ENCODE measurements around the gene IGF1R. TPM values are rescaled to one million over a fixed set of nuclear protein-coding genes. Genes with fewer than 3 reads are reported as not detected.

The IGF1R gene
- total RNA-seq, 1 experiment from 2014 or later, result 71.3 TPM

DNA sequence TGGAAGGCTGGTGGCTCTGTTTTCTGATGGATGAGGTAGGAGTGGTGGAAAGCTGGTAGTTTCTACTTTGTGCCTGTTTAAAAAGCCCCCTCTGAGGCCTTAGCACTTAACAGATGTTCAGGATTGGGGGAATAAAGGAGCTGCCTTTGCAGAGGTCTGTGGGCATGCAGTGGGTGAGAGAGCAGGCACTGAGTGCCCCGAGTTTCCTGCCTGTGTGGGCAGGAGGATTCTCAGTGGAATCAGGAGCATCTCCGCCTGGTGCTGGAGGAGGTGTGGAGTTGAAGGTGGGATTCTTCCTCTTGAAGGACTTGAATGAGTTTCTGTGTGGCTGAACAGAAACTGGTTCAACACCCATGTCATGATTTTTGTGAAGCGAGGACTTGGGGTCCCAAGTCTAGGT lies 74.3 kb downstream of the IGF1R start:
- Histone ChIP-seq H3K27me3 (ENCODE audit: insufficient read depth, low read depth) (no peaks in the 10 kb centered on the region), H4K20me1 (ENCODE audit: insufficient read depth) (no peaks in the 10 kb centered on the region), H3K27ac (no peak overlapping the region), H3F3A (ENCODE audit: insufficient read depth, low read depth) (peaks cover 18% of the 10 kb centered on the region), H2AFZ (no peak overlapping the region), H3K4me1 (replicated peaks; ENCODE audit: insufficient read depth) (peaks cover 30% of the 10 kb centered on the region), H3K4me2 (no peak overlapping the region), H3K9me2 (ENCODE audit: insufficient read depth) (no peaks in the 10 kb centered on the region), H3K79me2 (ENCODE audit: low read depth) (peaks cover 90% of the 10 kb centered on the region), H3K9me3 (ENCODE audit: insufficient read depth, low read depth) (no peaks in the 10 kb centered on the region), H3K36me3 (ENCODE audit: low read depth) (no peaks in the 10 kb centered on the region), H3K4me3 (no peak overlapping the region)
- no peak for DNase-seq
- intact Hi-C loops (cut with micrococcal nuclease; ENCODE audit: unreplicated experiment), result no loop called here
- TF ChIP-seq EZH2 (IDR thresholded peaks at IDR 0.05; ENCODE audit: low read depth), result no peak
- TF ChIP-seq, protein P1, sequence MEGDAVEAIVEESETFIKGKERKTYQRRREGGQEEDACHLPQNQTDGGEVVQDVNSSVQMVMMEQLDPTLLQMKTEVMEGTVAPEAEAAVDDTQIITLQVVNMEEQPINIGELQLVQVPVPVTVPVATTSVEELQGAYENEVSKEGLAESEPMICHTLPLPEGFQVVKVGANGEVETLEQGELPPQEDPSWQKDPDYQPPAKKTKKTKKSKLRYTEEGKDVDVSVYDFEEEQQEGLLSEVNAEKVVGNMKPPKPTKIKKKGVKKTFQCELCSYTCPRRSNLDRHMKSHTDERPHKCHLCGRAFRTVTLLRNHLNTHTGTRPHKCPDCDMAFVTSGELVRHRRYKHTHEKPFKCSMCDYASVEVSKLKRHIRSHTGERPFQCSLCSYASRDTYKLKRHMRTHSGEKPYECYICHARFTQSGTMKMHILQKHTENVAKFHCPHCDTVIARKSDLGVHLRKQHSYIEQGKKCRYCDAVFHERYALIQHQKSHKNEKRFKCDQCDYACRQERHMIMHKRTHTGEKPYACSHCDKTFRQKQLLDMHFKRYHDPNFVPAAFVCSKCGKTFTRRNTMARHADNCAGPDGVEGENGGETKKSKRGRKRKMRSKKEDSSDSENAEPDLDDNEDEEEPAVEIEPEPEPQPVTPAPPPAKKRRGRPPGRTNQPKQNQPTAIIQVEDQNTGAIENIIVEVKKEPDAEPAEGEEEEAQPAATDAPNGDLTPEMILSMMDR (conservative IDR thresholded peaks at IDR 0.05), result no peak
- BruUV-seq (replicated peaks), result no TSS peak
- POLR2A ChIA-PET (ENCODE audit: unreplicated experiment), result no interaction called here
- CTCF ChIA-PET, result no interaction called here

DNA sequence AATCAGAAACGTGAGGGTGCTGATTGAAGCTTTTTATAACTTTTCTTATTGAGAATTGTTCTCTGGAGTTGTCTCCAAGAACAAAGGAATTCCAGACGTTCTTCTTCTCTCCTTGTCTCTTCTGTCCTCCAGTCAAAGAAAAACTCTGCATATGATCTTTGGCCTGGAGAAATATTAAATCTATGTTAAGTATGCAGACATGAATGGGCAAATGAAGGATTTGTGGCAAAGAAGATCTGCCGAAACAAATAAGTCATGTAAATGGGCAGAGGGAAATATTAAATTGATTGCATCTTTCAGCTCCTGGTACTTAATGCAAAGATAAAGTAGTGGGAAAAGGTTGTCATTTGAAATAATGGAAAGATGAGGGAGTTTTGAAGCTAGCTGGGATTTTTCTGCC lies 74.9 kb downstream of the IGF1R start:
- Histone ChIP-seq H4K20me1 (ENCODE audit: insufficient read depth) (no peaks in the 10 kb centered on the region), H3K36me3 (ENCODE audit: low read depth) (no peaks in the 10 kb centered on the region), H3K4me3 (no peak overlapping the region), H2AFZ (no peak overlapping the region), H3K4me2 (no peak overlapping the region), H3K27ac (no peak overlapping the region), H3F3A (ENCODE audit: insufficient read depth, low read depth) (peaks cover 22% of the 10 kb centered on the region), H3K9me3 (ENCODE audit: insufficient read depth, low read depth) (no peaks in the 10 kb centered on the region), H3K9me2 (ENCODE audit: insufficient read depth) (no peaks in the 10 kb centered on the region), H3K79me2 (ENCODE audit: low read depth) (peaks cover 88% of the 10 kb centered on the region), H3K4me1 (replicated peaks; ENCODE audit: insufficient read depth) (peaks cover 35% of the 10 kb centered on the region), H3K27me3 (ENCODE audit: insufficient read depth, low read depth) (no peaks in the 10 kb centered on the region)
- BruUV-seq (replicated peaks), result no TSS peak
- intact Hi-C loops (cut with micrococcal nuclease; ENCODE audit: unreplicated experiment), result no loop called here
- ChIA-PET POLR2A (ENCODE audit: unreplicated experiment) (interaction anchor here (0.6 kb wide), 1 partner anchor 60 kb away, joined by 3 read pairs; no protein-coding TSS in a partner anchor), CTCF (no interaction called here)
- no peak for DNase-seq
- no peak for TF ChIP-seq EZH2 (IDR thresholded peaks at IDR 0.05; ENCODE audit: low read depth)
- TF ChIP-seq, protein P1 (conservative IDR thresholded peaks at IDR 0.05), result no peak

DNA sequence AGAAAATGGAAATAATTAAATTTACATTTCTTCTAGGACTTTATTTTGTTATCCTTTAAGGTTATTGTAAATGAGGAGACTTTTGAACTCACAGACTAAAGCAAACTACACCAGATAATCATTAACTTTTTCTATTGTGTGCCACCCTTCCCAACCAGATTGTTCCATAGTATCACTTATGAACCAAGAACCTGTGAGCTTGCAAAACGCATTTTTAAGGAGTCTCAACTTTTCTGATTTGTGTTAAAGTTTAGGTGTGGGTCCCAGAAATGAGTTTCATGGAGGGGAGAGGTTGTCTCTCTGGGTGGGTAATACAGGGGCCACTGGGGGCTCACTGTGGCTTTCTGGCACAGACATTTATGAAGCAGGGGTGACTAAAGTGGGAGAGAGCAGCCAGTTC lies 75.7 kb downstream of the IGF1R start:
- DNase-seq, result no peak
- ChIA-PET CTCF (no interaction called here), POLR2A (ENCODE audit: unreplicated experiment) (interaction anchor here (0.6 kb wide), 2 partner anchors 61 to 388 kb away, joined by 3 to 6 read pairs; no protein-coding TSS in a partner anchor)
- no peaks in the 10 kb centered on the region for H3K36me3 ChIP-seq (ENCODE audit: low read depth)
- peaks cover 88% of the 10 kb centered on the region for H3K79me2 ChIP-seq (ENCODE audit: low read depth)
- no peaks in the 10 kb centered on the region for H4K20me1 ChIP-seq (ENCODE audit: insufficient read depth)
- no TSS peak for BruUV-seq (replicated peaks)
- peaks cover 25% of the 10 kb centered on the region for H3F3A ChIP-seq (ENCODE audit: insufficient read depth, low read depth)
- H3K27me3 ChIP-seq (ENCODE audit: insufficient read depth, low read depth), result no peaks in the 10 kb centered on the region
- H3K27ac ChIP-seq, result no peak overlapping the region
- no peaks in the 10 kb centered on the region for H3K9me2 ChIP-seq (ENCODE audit: insufficient read depth)
- TF ChIP-seq EZH2 (IDR thresholded peaks at IDR 0.05; ENCODE audit: low read depth), result no peak
- TF ChIP-seq, protein P1 (conservative IDR thresholded peaks at IDR 0.05), result no peak
- H3K9me3 ChIP-seq (ENCODE audit: insufficient read depth, low read depth), result no peaks in the 10 kb centered on the region
- no peak overlapping the region for H3K4me3 ChIP-seq
- intact Hi-C loops (cut with micrococcal nuclease; ENCODE audit: unreplicated experiment), result no loop called here
- no peak overlapping the region for H3K4me2 ChIP-seq
- H3K4me1 ChIP-seq (replicated peaks; ENCODE audit: insufficient read depth), result peaks cover 42% of the 10 kb centered on the region
- H2AFZ ChIP-seq, result no peak overlapping the region
